Measurements from ENCODE around the gene ANKRD9.

The ANKRD9 gene

DNA sequence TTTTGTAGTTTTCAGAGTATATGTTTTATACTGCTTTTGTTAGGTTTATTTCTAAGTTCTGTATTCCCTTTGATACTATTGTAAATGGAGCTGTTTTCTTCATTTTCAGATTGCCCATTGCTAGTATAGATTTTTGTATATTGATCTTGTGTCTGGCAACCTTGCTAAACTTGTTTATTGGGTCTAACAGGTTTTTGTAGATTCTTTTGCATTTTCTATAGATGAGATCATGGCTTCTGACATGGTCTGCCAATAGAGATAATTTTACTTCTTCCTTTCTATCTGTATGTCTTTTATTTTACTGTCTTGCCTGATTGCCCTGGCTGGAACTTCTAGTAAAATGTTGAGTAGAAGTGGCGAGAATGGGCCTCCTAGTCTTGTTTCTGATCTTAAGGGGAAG, 40.3 kb downstream of the ANKRD9 start:
- DNase-seq (ENCODE audit: low read depth) = no peak
- H3K4me3 ChIP-seq (ENCODE audit: low read depth, low read length) = no peak overlapping the region
- TF ChIP-seq, protein P1, sequence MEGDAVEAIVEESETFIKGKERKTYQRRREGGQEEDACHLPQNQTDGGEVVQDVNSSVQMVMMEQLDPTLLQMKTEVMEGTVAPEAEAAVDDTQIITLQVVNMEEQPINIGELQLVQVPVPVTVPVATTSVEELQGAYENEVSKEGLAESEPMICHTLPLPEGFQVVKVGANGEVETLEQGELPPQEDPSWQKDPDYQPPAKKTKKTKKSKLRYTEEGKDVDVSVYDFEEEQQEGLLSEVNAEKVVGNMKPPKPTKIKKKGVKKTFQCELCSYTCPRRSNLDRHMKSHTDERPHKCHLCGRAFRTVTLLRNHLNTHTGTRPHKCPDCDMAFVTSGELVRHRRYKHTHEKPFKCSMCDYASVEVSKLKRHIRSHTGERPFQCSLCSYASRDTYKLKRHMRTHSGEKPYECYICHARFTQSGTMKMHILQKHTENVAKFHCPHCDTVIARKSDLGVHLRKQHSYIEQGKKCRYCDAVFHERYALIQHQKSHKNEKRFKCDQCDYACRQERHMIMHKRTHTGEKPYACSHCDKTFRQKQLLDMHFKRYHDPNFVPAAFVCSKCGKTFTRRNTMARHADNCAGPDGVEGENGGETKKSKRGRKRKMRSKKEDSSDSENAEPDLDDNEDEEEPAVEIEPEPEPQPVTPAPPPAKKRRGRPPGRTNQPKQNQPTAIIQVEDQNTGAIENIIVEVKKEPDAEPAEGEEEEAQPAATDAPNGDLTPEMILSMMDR (conservative IDR thresholded peaks at IDR 0.05; ENCODE audit: low read depth, low read length) = no peak

DNA sequence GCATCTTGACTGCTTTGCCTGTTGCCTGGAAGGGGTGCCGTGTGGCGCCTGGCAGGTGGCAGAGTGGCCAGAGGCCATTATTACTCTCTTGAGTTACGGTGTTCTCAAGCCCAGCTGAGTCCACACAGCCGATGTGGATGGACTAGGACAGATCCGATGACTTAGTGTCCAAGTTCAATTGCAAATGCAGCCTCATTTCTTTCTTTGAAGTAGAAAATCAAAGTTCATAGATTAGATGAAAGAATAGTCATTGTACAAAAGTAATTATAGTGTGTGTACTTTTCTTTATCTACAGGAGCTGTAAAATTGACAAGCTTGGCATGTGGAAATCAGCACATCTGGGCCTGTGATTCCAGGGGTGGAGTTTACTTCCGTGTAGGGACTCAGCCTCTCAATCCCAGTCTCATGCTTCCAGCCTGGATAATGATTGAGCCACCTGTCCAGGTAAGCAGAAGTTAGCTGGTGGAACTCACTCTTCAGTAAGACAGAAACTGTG, 44.7 kb downstream of the ANKRD9 start:
- TF ChIP-seq, protein P1 (conservative IDR thresholded peaks at IDR 0.05; ENCODE audit: low read depth, low read length) = no peak
- no peak for DNase-seq (ENCODE audit: low read depth)

DNA sequence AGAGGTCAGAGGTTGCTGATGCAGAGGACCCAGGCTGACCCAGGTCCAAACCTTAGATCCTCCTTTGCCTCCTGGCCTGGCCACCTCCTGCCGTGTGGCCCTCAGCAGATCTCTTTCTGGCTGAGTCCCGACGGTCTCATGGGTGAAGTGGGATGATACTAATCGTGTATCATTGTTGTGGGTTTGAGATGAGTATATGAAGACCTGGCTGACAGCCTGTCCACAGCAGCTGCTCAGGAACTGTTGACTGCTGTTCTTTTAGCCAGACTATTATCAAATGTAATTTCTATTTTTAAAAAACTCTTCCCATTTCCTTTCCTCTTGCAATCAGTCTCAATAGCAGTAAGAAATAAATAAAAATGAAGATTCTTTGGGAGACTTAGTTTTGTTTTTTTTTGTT, 45.6 kb downstream of the ANKRD9 start:
- no peak for DNase-seq (ENCODE audit: low read depth)
- no peak overlapping the region for H3K4me3 ChIP-seq (ENCODE audit: low read depth, low read length)
- TF ChIP-seq, protein P1 (conservative IDR thresholded peaks at IDR 0.05; ENCODE audit: low read depth, low read length) = no peak

More for the DNA sequence above, 44.7 kb downstream of the ANKRD9 start:
- H3K4me3 ChIP-seq (ENCODE audit: low read depth, low read length) = no peak overlapping the region

DNA sequence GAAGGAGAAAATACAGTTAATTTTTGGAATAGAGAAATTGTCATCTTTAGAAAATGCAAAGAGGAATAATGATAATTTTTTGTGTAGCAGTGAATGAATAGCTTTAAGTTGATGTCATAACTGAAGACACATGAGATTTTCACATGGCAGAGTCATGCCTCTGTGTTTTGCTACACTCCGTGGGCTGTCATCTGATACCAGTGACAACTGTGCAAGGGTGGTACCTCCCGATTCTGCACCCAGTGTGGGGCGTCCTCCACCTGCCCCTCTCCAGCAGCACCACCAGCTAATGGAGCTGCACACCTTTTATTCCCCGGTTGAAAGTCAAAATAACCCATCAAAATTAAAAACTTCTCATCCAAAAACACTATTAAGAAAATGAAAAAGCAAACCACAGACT, 47.2 kb downstream of the ANKRD9 start:
- H3K4me3 ChIP-seq (ENCODE audit: low read depth, low read length) = no peak overlapping the region
- DNase-seq (ENCODE audit: low read depth) = no peak
- TF ChIP-seq, protein P1 (conservative IDR thresholded peaks at IDR 0.05; ENCODE audit: low read depth, low read length) = no peak

DNA sequence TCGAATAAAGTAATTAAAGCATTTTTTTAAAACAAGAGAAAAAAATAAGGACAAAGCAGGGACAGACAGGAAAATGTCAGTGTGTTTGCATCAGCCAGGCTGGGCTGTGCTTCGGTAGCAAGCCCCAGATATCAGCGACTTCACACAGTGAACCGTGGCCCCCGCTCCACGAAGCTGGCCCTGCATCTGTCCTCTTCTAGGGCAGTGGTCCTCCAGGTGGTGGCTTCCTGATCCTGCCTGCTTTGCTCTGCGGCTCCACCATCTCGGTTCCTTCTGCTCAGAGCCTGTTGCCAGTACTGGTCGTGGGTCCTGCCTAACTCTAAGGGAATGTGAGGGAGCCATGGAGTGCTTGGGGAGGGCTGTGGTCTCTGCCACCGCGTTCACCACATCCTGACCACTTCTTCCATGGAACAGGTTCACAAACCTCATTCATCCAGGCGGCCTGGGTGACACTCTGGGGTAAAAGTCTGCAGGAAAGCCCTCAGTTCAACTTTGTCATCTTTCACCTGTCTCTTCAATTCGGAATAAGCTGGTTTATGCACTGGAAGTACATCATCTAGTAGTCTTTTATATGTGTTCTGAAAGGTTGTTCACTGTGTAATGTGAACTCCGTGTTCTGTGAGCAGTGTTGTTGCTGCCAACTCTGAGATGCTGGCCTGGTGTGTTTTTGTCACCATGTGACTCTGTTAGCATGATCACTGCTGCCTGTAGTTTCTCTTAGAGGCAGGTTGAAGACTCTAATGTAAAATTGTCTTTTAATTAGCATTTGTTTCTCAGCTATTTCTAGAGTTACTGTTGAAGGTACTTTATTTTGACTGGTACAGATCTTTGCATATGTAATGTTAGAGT, 47.9 kb downstream of the ANKRD9 start:
- H3K4me3 ChIP-seq (ENCODE audit: low read depth, low read length) = no peak overlapping the region
- TF ChIP-seq, protein P1 (conservative IDR thresholded peaks at IDR 0.05; ENCODE audit: low read depth, low read length) = no peak
- no peak for DNase-seq (ENCODE audit: low read depth)

DNA sequence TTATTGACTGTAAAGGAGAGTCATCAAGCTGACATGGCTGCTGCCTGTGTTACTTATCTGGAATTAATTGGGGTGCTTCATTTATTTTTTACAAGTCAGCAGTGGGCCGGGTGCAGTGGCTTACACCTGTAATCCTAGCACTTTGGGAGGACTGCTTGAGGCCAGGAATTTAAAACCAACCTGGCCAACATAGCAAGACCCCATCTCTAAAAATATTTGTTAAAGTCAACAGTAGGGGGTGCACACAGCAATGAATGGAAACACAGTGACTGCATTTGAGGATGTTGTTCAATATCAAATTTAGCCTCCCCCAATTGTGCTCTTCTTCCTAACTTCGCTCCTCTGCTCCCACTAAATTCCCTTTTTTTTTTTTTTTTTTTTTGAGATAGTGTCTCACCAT, 52.1 kb downstream of the ANKRD9 start:
- H3K4me3 ChIP-seq (ENCODE audit: low read depth, low read length) = no peak overlapping the region
- no peak for DNase-seq (ENCODE audit: low read depth)
- TF ChIP-seq, protein P1 (conservative IDR thresholded peaks at IDR 0.05; ENCODE audit: low read depth, low read length) = no peak

DNA sequence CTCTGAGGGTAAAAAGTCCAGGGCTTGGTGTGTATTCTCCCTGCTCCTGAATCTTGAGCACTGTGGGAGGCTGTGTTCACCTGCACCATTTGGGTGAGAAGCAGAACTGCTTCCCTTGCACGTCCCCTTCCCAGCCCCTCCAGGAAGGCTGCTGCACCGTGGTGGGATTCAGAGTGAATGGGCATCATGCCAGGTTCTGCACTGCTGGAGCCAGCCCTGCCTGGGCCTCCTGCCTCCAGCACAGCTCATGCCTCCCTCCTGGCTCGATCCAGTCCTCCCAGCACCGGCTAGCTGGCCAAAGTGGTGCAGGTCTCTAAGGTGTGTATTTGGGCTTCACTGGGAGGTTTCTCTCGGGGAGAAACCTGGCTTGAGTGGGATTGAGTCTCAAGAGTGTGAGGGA, 54.9 kb downstream of the ANKRD9 start:
- TF ChIP-seq, protein P1 (conservative IDR thresholded peaks at IDR 0.05; ENCODE audit: low read depth, low read length) = no peak
- no peak overlapping the region for H3K4me3 ChIP-seq (ENCODE audit: low read depth, low read length)

More for the DNA sequence above, 54.9 kb downstream of the ANKRD9 start:
- DNase-seq (ENCODE audit: low read depth) = no peak

Measured in choroid plexus epithelial cell (primary cell).